GM23338 (cell line): Measurements from ENCODE around the gene SUV39H1. TPM values are rescaled to one million over a fixed set of nuclear protein-coding genes. Genes with fewer than 3 reads are reported as not detected.

Experiments
- ATAC-seq: fragments of 200-7000 bp; cut with Tn5 transposase; 3 replicates; pipeline ENCODE4 v1.9.1; 2020
- DNase-seq: peaks from one replicate; pipeline ENCODE4 v3.0.0-alpha.2; 2015; ENCODE audit warnings: low spot score
- H2AFZ ChIP-seq: fragments of 200-600 bp; sonication (generic); 2 replicates; pipeline ENCODE4 v1.8.0; 2016; ENCODE audit warnings: antibody characterized with exemption, mild to moderate bottlenecking, moderate library complexity
- H3F3A ChIP-seq: fragments of 200-600 bp; sonication (generic); replicated peaks from 2 replicates; pipeline ENCODE4 v1.8.0; 2017; ENCODE audit warnings: antibody characterized with exemption, mixed run types, low read depth
- H3K27ac ChIP-seq: fragments of 200-600 bp; sonication (generic); 2 replicates; pipeline ENCODE4 v1.6.1; 2016; ENCODE audit warnings: low read depth
- H3K27me3 ChIP-seq: fragments of 200-600 bp; sonication (generic); 2 replicates; pipeline ENCODE4 v1.8.0; 2016; ENCODE audit warnings: mild to moderate bottlenecking, mixed run types, moderate library complexity; ENCODE audit not compliant: insufficient read depth
- H3K36me3 ChIP-seq: fragments of 200-600 bp; sonication (generic); 2 replicates; pipeline ENCODE4 v1.8.0; 2016; ENCODE audit warnings: mild to moderate bottlenecking; ENCODE audit not compliant: insufficient read depth
- H3K4me1 ChIP-seq: fragments of 200-600 bp; sonication (generic); 2 replicates; pipeline ENCODE4 v1.8.0; 2016; ENCODE audit warnings: mild to moderate bottlenecking, moderate library complexity; ENCODE audit not compliant: insufficient read depth
- H3K4me2 ChIP-seq: fragments of 200-600 bp; sonication (generic); 2 replicates; pipeline ENCODE4 v1.7.1; 2017; ENCODE audit warnings: mixed run types
- H3K4me3 ChIP-seq: fragments of 200-600 bp; sonication (generic); 2 replicates; pipeline ENCODE4 v1.6.1; 2016; ENCODE audit warnings: mixed run types
- H3K79me2 ChIP-seq: fragments of 200-600 bp; sonication (generic); replicated peaks from 2 replicates; pipeline ENCODE4 v1.8.0; 2017; ENCODE audit warnings: mild to moderate bottlenecking; ENCODE audit not compliant: insufficient read depth
- H3K9me2 ChIP-seq: fragments of 200-600 bp; sonication (generic); 2 replicates; pipeline ENCODE4 v1.8.0; 2017; ENCODE audit not compliant: insufficient read depth
- H4K20me1 ChIP-seq: fragments of 200-600 bp; sonication (generic); replicated peaks from 2 replicates; pipeline ENCODE4 v1.8.0; 2017; ENCODE audit warnings: mild to moderate bottlenecking; ENCODE audit not compliant: insufficient read depth
- H3K27ac Mint-ChIP-seq: 2 replicates; pipeline ENCODE4 v1.8.0; 2020; ENCODE audit warnings: inconsistent platforms, mild to moderate bottlenecking, moderate library complexity, mixed read lengths
- H3K27me3 Mint-ChIP-seq: 3 replicates; pipeline ENCODE4 v1.8.0; 2022; ENCODE audit warnings: low read depth, mild to moderate bottlenecking, moderate library complexity, mixed read lengths, inconsistent platforms; ENCODE audit not compliant: insufficient read depth, poor library complexity
- H3K36me3 Mint-ChIP-seq: 3 replicates; pipeline ENCODE4 v1.8.0; 2021; ENCODE audit warnings: low read depth, mild to moderate bottlenecking, inconsistent platforms, moderate library complexity, mixed read lengths
- H3K4me1 Mint-ChIP-seq: 3 replicates; pipeline ENCODE4 v1.8.0; 2020; ENCODE audit warnings: mild to moderate bottlenecking, inconsistent platforms, mixed read lengths
- H3K4me3 Mint-ChIP-seq: 3 replicates; pipeline ENCODE4 v1.8.0; 2021; ENCODE audit warnings: moderate library complexity, mild to moderate bottlenecking, inconsistent platforms, mixed read lengths
- H3K9me3 Mint-ChIP-seq: 3 replicates; pipeline ENCODE4 v1.8.0; 2020; ENCODE audit warnings: moderate library complexity, mild to moderate bottlenecking, inconsistent platforms, mixed read lengths
- CREB1 ChIP-seq: fragments of 250-450 bp; sonication (Bioruptor Pico); IDR thresholded peaks from 2 replicates; pipeline ENCODE4 v1.5.0; 2020; ENCODE audit warnings: low read depth, mild to moderate bottlenecking, moderate library complexity
- CTCF ChIP-seq, 2 experiments: fragments of 200-600 bp in 1 of 2; sonication (generic) in 1 of 2; conservative IDR thresholded peaks; 2 replicates each; pipeline versions ENCODE4 v1.5.1 to v1.6.1; 2016 to 2017; ENCODE audit warnings: antibody characterized with exemption in 2 of 2, low read depth in 2 of 2, mild to moderate bottlenecking in 2 of 2, moderate library complexity in 1 of 2
- ETS1 ChIP-seq: IDR thresholded peaks from 2 replicates; pipeline ENCODE4 v1.6.1; 2016; ENCODE audit warnings: antibody characterized with exemption
- EZH2 ChIP-seq: fragments of 200-600 bp; sonication (generic); IDR thresholded peaks from one replicate; pipeline ENCODE4 v1.8.0; 2017; ENCODE audit warnings: antibody characterized with exemption, mild to moderate bottlenecking, low read depth; ENCODE audit not compliant: unreplicated experiment
- EZH2phosphoT487 ChIP-seq: fragments of 200-600 bp; sonication (generic); IDR thresholded peaks from one replicate; pipeline ENCODE4 v1.8.1; 2018; ENCODE audit warnings: antibody characterized with exemption; ENCODE audit not compliant: unreplicated experiment
- JUNB ChIP-seq: IDR thresholded peaks from one replicate; pipeline ENCODE4 v1.6.1; 2016; ENCODE audit warnings: antibody characterized with exemption; ENCODE audit not compliant: unreplicated experiment
- NANOG ChIP-seq: IDR thresholded peaks from 2 replicates; pipeline ENCODE4 v1.6.1; 2016; ENCODE audit warnings: antibody characterized with exemption, borderline replicate concordance
- POLR2AphosphoS5 ChIP-seq: IDR thresholded peaks from 2 replicates; pipeline ENCODE4 v1.6.1; 2016; ENCODE audit warnings: antibody characterized with exemption, low read depth
- REST ChIP-seq: IDR thresholded peaks from one replicate; pipeline ENCODE4 v1.6.1; 2018; ENCODE audit warnings: antibody characterized with exemption; ENCODE audit not compliant: unreplicated experiment
- STAT1 ChIP-seq: IDR thresholded peaks from one replicate; pipeline ENCODE4 v1.6.1; 2016; ENCODE audit warnings: antibody characterized with exemption; ENCODE audit not compliant: unreplicated experiment
- ZNF114 ChIP-seq: fragments of 250-450 bp; sonication (Bioruptor Pico); IDR thresholded peaks from 2 replicates; pipeline ENCODE4 v1.5.0; 2020; ENCODE audit warnings: mild to moderate bottlenecking, moderate library complexity
- ZNF331 ChIP-seq: fragments of 250-450 bp; sonication (Bioruptor Pico); IDR thresholded peaks from 2 replicates; pipeline ENCODE4 v1.5.0; 2020; ENCODE audit warnings: low read depth, mild to moderate bottlenecking, moderate library complexity
- ZNF462 ChIP-seq: fragments of 250-450 bp; sonication (Bioruptor Pico); IDR thresholded peaks from 2 replicates; pipeline ENCODE4 v1.5.0; 2020; ENCODE audit warnings: mild to moderate bottlenecking, moderate library complexity
- polyA plus RNA-seq: library from polyadenylated mRNA; unstranded; fragments of >200 nt; fragmentation: Nextera tagmentation; extraction: Ambion mirVana; gene quantifications from 2 replicates; pipeline ENCODE4 v1.2.1, GENCODE V29; 2016
- total RNA-seq: library from RNA; depleted of rRNA; stranded (reverse); fragments of >200 nt; shearing (Covaris generic); gene quantifications from 2 replicates; pipeline ENCODE4 v1.2.3, GENCODE V29; 2014

SUV39H1 gene
- total and polyA plus RNA-seq, 2 experiments from 2014 or later = 9.5 to 15.2 TPM

GRCh38 chrX:48752498-48752897 is 56.0 kb downstream of the SUV39H1 start:
- Mint-ChIP-seq H3K36me3 (no peaks in the 10 kb centered on the region), H3K27me3 (peaks cover 3% of the 10 kb centered on the region), H3K4me1 (no peaks in the 10 kb centered on the region), H3K4me3 (no peak overlapping the region), H3K9me3 (no peaks in the 10 kb centered on the region), H3K27ac (no peak overlapping the region)
- H3K27ac ChIP-seq = no peak overlapping the region
- no peaks in the 10 kb centered on the region for H4K20me1 ChIP-seq
- no peak overlapping the region for H3K4me3 ChIP-seq
- no peak overlapping the region for H2AFZ ChIP-seq
- no peaks in the 10 kb centered on the region for H3K9me2 ChIP-seq
- ATAC-seq (no peak), DNase-seq (no peak)
- H3K79me2 ChIP-seq = no peaks in the 10 kb centered on the region
- no peaks in the 10 kb centered on the region for H3K36me3 ChIP-seq
- no peaks in the 10 kb centered on the region for H3K27me3 ChIP-seq
- no peaks in the 10 kb centered on the region for H3K4me1 ChIP-seq
- TF ChIP-seq CTCF (conservative IDR thresholded peaks at IDR 0.05; ENCODE audit: low read depth in 2 of 2) (no peak), ZNF331 (CRISPR knock-in tag) (no peak), EZH2 (no peak), POLR2AphosphoS5 (no peak), NANOG (no peak), CREB1 (no peak), ETS1 (no peak), REST (no peak), JUNB (no peak), ZNF114 (CRISPR knock-in tag) (no peak), STAT1 (no peak), EZH2phosphoT487 (no peak), ZNF462 (CRISPR knock-in tag) (no peak)
- H3F3A ChIP-seq = no peaks in the 10 kb centered on the region
- H3K4me2 ChIP-seq = no peak overlapping the region
